Adrenal gland (tissue), 5 donors: ENCODE data around the gene CNNM2.

ENCODE experiments used
- POLR2A ChIP-seq, 2 donors: fragments of 450-650 bp; IDR thresholded peaks; one replicate each; pipeline ENCODE4 v1.6.1; 2017; ENCODE audit warnings: antibody characterized with exemption in 2 of 2, mild to moderate bottlenecking in 2 of 2, moderate library complexity in 1 of 2
- TF ChIP-seq, protein P1 (sequence below), 6 experiments: fragments of 450-650 bp in 4 of 6; fragments of 200-600 bp in 2 of 6; sonication (generic) in 1 of 6; IDR thresholded peaks; 1 replicate in 5 of 6; 2 replicates in 1 of 6; pipeline versions ENCODE4 v1.5.1 to v1.8.0; 2016 to 2021; ENCODE audit warnings: antibody characterized with exemption in 6 of 6, mild to moderate bottlenecking in 2 of 6, moderate library complexity in 1 of 6
- donor health status: DM: no; HTN: no; CAD: no.

DNA sequence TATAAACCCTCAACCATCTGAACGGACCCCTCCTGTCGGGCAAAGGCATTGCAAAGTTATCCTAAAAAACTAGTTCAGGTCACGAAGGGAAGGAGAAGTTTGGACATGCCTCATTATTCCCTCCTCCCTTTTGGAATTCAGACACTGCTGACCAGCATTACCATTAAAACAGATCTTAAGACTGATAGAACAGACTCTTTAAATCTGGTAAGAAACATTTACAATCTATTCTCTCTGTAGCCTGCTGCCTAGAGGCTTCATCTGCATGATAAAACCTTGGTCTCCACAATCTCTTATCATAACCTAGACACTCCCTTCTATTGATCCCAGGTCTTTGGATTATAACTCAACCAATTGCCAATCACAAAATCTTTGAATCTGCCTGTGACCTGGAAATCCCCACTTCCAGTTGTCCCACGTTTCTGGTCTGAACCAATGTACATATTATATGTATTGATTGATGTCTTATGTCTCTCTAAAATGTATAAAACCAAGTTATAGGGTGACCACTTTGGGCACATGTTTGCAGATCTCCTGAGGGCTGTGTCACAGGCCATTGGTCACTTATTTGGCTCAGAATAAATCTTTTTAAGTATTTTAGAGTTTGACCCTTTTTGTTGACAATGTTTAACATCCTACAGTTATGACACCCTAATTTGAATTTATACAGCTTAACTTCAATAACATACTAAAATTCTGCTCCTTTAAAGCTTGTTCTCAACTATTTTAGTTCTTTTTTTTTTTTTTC is 23.5 kb upstream of the CNNM2 start:
- TF ChIP-seq, protein P1, sequence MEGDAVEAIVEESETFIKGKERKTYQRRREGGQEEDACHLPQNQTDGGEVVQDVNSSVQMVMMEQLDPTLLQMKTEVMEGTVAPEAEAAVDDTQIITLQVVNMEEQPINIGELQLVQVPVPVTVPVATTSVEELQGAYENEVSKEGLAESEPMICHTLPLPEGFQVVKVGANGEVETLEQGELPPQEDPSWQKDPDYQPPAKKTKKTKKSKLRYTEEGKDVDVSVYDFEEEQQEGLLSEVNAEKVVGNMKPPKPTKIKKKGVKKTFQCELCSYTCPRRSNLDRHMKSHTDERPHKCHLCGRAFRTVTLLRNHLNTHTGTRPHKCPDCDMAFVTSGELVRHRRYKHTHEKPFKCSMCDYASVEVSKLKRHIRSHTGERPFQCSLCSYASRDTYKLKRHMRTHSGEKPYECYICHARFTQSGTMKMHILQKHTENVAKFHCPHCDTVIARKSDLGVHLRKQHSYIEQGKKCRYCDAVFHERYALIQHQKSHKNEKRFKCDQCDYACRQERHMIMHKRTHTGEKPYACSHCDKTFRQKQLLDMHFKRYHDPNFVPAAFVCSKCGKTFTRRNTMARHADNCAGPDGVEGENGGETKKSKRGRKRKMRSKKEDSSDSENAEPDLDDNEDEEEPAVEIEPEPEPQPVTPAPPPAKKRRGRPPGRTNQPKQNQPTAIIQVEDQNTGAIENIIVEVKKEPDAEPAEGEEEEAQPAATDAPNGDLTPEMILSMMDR (IDR thresholded peaks at IDR 0.05): no peak
- no peak for TF ChIP-seq POLR2A (IDR thresholded peaks at IDR 0.05)
